GM19035 (cell line): ENCODE results near the gene RAD51B.
A peak's percentile ranks its signal among the peaks of the same experiment; 100 is the strongest.

Experiments used
- ATAC-seq: cut with Tn5 transposase; IDR thresholded peaks from one replicate; pipeline ENCODE4 v1.9.1; 2021; ENCODE audit not compliant: unreplicated experiment

Gene RAD51B

DNA sequence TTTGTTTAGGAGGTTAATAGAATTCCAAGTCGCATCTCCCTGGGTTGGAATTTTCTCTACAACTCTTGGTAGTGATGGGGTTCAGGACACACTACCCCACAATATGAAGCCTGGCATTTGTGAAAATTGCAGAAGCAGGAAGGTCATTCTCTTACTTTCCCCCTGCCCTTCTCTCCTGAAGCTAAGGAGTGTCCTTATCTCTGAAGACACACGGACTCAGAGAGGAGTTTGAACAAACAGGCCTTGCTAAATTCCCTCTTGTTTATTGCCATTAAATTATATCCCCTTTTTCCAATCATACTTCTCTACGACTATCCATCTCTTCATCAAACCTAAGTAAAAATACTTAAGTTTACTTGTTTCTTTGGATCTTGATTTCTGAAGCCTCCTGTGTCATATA, 443.0 kb downstream of the RAD51B start:
- no peak for ATAC-seq

DNA sequence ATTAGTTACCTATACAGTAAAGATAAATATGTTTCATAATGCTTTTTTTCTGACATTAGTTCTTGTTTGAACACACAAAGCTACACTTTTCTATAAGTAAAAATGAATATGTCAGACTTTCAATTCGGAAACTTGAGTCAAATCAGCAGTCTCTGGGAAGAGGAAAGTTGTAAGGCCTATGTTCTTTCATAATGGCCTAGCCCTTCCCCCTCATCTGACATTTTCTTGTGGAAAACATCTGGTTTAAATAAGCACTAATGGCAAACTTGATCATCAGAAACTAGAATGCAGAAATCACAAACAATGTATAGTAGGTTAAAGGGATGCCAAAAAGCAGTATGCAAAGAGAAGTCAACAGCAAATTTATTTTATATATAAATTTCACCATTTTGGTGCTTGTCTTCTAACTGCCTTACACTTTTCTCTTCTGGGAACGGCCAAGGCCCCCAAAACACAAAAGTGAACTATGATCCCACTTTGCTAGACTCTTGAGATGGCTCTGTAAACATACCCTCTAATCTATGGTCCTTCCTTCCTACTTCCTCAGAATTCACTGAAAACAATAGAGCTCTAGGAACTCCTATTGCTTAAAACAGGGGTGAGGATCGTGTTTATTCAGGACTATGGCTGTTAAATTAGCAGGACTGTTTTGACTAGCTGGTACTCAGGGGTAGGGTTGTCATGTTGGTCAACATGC, 444.1 kb downstream of the RAD51B start:
- no peak for ATAC-seq

DNA sequence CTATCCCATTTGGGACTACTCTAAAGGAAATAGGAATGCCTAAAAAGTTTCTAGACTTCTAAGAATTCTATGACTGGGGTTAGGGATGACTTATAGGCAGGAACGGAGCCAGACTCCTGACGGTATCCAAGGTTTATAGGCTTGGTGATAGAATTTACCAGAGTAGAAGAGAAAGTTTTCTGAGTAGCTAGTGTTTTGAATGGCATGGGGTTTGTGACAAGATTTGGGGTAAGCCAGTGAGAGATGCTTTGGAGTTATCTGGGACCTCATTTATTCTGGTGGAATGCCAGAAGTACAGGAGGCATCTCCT, 444.6 kb downstream of the RAD51B start:
- no peak for ATAC-seq

DNA sequence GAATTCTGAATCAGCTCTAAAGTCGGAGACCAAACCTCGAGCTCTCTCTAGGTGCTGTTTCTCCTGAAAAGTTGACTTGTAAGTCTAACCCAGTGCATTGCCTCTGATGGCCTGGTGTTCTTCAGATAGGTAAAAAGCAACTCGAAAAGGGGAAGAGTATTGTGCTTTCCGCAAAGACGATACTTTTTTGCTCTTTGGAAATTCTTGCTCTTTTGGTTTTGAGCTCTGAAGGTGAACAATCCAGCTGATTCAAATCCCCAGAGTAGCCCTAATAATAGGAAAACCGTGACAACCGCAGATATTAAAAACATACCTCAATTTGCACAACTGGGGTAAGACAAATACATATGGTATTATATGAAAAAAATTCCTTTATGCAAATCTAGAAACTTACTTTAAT, 447.4 kb downstream of the RAD51B start:
- ATAC-seq = no peak

DNA sequence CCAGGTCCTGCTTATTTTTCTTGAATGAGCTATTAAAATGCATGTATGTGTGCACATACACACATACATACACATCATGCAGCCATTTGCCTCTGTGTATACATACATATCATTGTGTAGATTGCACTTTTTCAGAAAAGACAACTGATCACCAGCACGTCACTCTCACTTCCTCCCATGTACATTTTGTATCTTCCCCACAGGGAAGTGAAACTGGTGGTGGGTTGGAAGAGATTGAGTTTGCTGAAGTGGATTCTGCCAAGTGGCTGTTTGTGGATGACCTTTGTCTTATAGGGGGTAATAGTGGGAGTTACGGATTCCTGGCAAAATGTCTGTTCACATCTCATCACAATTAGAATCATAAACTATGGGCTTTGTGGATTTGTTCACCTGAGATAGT, 448.6 kb downstream of the RAD51B start:
- peak; percentile 70 for ATAC-seq

DNA sequence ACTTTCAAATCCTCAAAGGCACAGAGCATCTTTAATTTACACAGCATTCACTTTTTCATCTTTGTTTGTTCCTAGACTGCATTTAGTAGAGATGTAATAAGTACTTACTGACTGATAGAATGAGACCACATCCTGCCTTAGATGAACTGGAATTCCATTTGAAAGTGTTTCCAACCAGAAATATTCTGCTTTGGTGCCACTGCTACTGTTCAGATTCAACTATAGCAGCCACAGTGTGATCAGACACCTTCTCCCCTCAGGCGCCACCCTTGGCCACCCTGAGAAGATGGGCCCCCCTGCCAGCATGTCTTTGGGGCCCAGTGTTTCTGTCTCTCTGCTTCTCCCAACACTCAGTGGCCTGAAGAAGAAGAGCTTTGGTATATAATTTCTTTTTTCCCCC, 449.1 kb downstream of the RAD51B start:
- ATAC-seq = peak; percentile 21

DNA sequence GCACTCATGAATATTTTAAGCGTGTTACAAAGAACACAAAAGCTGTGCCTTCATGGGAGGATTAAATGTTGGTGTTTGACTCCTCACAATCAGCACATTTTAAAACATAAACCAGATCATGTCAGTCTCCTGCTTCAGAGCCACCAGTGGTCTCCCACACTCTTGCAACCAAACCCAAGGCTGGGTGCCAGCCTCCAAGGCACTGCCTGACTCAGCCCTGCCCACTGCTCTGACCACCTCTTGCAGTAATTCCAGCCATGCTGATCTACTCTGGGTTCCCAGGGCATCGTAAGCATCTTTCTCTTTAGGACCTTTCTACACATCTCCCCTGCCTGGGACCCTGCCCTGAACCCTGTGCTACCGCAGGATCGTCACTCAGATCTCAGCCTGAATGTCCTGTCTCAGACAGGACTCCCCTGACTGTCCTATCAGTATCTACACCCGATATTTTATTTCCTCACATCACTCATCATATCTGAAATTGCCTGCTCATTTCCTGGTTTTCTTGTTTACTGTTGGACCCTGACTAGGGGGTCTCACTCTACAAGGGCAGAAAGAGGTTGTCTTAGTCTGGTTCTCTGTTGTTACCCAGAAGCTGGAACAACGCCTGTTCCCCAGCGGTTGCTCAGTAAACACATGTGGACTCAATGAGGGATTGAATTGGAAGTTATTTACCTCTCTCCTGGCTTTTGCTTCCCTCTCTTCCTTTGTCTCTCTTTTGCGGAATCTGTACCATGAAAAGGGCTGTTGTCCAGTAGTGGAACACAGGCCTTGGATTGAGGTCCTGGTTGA, 449.8 kb downstream of the RAD51B start:
- no peak for ATAC-seq

DNA sequence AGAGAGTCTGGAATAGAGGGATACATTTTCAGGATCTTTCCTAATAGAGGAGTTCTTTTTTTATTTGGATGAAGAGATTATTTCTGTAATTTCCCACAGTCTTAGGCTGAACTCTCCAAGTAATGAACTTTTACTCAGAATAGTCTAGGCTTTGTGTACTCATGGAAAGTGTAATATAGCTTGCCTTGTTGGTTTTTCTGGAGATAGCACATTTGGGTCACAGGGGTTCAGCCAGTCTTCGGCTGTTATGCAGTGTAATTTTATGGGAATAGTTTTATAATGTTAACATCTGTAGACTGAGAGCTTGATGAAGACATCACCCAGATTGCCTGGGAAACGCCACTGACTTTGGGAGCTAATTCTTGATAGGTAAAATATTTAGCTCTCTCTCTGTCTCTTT, 450.8 kb downstream of the RAD51B start:
- ATAC-seq = no peak

DNA sequence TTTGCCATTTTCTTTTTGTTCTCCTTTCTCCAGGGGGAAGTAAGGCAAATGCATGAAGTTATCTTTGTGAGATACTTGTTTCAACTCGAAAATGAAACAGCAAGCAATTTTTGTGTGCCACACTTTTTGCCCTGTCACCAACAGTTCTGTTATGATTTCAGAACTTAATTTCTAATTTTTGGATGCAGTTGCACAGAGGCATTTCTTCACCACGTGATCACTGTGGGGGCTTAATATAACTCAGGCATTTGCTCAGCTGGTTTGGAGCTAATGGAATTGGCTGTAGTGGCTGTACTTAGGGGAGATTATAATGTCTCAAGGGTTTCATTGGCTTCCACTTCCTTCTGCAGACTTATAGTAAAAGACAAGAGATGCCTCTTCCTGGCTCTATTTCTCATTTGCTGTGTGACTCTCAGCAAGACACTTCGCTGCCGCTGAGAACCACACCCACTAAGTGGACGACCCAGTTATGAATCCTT, 452.4 kb downstream of the RAD51B start:
- ATAC-seq = no peak

DNA sequence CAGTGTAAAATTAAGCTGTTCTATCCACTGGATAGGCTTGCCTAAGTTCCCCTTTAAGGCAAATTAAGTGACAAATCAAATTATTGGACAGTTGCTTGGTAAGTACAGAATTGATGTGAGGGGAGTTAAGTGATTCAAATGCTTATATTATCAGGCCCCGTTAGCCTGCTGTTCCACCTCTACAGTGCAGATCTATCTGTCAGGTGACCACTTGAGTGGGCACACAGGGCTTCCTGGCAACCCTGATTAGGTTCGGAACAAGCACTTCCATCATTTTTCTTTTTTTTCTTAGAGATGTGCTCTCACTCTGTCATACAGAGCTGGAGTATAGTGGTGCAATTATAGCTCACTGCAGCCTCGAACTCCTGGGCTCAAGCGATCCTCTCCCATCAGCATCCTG, 453.8 kb downstream of the RAD51B start:
- ATAC-seq = no peak

DNA sequence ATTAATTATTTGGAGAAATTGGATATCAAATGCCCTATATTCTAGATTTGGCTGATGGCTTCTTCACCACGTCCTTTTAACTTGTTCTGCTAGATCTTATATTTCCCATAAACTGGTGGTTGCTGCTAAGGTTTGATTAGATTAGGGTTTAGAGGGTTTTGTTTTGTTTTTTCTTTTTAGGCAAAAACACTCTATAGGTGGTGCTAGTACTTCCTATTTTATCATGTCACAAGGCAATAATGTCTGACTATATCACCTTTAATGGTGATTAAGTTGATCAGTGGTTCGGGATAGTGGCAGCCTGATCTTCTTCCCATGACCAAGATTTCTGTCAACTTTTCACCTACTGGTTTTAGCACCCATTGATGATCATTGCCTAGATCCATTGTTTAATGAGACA, 455.1 kb downstream of the RAD51B start:
- no peak for ATAC-seq

DNA sequence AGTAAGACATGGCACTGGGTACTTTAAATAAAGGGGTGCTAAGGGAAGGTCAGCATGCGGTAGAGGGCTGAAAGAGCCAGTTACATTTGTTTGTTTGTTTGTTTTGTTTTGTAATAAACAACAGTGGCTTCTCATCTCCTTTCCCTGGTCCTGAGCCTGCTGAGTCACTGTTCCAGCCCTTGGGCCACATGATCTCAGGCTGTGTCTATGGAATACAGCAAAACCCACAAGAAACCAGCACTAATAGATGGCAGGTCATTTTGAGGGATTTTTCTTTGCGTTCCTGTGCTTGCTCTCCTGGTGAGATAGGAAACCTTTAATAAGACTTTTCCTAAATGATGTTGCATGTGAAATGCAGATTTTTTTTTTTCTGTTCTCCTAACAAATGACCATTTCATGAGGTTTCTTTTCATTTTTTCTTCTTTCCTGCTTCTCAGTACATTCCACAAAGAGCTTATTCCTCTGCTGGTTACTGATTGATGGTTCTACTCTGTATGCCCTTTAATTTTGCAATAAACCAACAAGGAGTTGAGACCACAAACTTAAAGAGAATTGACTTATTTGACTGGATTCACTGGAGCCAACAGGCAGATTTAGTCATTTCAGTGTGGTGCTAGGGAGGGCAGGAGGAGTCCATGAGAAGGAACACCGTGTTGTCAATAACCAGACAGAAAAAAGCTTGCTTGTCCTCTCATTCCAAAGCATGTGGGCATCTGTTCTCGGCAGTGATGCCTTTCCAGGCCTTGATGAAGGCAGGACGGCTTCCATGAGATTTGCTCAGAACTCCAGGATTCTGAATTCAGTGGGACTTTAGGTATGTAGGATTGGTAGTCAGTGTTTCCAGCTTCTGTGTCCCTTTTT, 459.2 kb downstream of the RAD51B start:
- no peak for ATAC-seq

DNA sequence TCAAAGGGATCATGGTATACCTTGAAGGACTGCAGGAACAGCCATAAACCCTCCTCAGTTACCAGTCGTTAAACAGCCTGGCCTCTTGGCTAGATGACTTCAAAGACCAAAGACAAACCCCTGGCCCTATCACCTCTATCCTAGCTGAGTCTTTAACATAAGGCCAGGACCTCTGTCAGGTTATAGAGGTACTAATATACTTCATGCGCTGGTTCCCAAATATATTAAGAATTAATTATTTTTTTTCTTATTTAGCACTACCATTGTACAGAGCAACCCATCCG, 459.8 kb downstream of the RAD51B start:
- no peak for ATAC-seq

DNA sequence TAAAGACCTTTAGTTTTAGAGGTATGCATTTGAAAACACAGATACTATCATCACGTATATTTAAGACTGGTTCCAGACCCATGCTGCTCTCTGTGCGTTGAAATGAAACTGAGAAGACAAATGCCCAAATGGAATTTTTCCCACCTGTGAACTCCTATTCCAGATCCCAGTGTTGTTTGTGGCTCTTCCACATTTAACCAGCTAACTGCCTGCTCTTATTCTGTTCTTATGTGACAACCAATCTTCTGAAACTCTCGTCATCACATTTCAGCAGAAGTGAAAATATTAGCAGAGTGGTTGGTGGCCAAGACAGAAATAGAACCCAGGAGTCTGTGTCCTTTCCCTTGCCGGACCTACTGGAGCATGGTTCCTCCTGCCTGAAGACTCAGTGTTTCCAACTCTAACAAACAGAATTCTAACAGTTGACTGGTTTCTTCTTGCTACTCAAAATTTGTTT, 460.2 kb downstream of the RAD51B start:
- ATAC-seq = peak; percentile 35

DNA sequence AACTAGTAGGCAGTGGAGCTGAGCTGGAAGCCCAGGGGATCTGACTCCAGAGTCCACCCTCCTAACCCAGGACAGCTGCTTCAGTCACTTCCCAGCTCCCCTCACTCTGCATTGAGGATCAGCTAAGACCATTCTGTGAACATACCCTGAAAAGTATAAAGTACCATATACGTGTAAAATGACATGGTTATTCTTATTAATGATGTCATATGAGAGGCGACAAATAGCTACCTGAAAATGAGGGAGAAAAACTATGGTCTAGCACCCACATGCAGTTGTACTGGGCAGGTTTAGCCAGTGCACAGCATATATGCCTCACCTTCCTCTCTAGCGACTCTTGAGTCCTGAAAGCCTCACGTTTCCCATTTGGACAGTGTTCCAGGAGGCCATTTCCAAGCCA, 461.9 kb downstream of the RAD51B start:
- ATAC-seq = no peak

DNA sequence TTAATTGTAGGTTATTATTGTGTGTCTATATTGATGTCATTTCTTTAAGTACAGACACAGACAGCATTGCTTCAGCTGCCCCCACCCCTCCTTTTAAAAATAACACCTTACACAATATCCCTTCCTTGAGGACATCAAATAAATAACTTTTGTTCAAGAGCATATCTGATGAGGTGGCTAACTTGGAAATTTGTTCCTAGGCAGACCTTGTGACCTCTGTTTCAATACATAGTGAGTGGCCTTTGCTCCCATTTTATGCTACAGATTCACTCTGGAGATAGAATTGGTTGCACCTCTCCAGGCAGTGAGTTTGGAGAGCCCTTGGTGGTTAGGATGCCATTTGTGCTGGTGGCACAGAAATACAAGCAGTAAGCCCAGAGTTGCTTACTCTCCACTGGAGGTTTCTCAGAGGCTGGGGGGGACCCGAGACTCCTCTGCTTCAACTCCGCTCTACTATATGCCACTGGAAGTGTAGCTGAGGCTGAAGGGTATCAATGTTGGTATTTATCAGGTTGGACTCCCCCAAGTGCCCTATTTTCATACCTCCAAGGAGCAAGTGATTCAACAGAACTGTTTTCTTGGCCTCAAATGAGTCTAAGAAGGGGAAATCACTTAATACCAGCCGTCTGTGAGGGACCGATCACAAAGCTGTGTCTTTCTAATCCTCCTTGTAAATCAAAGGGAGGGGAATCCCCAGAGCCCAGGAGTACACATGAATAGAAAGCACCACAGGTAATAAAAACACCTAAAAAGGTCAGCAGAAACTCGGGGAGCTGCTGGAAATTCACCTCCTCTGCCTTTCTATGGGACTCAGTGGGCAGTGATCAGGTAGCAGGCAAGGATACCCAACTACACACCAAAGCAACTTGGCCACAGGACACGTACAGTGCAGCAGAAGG, 463.1 kb downstream of the RAD51B start:
- ATAC-seq = peak; percentile 21

DNA sequence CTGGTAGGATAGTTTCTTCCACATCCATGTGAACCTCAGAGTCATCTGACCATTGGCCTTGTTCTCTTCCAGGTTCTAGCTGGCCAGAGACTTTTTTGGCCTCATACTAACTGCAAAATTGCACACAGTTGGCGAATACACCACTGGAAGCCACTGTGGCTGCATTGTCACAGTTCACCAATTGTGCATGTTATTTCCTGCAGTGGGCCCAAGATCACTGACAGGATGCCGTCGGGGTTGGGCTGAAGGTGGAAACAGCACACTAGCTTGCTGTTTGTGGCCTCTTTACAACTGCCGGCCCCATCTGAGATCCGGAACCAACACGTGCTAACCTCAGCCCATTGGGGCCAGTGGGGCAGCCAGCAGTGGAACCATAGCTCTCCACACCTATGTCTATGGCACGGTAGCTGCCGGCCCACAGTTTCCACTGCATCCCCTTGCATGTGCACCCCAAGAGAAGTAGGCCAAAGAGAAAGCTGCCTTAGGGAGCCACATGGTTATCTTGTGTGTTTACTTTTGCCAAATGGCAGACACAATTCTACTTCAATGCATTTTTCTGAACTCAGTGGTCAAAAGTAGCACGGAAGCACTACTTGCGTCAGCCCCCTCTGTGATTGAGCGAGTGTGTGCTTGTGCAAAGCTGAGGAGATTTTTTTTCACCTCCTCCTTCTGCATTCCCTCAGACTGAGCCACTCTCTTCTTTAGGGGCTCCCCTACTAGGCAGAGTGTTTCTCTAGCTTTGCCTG, 464.0 kb downstream of the RAD51B start:
- peak; percentile 53 for ATAC-seq

DNA sequence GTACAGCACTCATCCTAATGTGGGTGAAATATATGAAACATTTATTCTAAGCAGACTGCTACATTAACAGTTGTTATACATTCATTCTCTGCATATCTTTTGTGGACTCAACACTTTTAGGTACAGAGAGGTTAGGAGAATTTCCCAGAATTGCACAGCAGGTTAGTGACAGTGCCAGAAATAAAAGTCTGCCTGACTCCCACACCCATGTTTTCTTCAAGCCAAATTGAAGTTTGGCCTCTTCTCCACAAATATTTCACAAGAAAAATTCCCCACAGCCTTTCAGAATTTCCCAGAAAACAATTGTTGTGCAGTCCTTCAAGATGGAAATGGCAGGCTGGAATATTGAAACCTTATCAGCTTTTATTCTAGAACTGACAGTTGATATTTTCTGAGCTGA, 464.8 kb downstream of the RAD51B start:
- ATAC-seq = no peak

DNA sequence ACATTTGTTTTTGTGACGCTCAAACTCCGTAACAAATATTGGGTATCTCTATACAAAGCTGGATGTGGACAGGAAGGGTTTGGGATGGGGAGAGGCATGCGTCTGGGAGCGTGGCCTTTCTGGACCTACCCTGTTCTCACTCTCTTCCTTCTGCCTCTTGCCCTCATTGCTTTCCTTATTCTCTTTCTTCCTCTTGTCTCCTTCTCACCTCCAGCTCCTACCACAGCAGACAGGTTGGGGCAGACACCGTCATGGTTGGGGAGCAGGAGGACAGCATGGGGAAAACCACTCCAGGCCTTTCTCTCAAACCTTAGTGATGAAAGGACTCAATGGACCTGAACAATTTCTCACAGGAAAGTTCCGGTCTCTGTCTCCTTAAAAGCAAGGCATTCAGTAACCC, 465.3 kb downstream of the RAD51B start:
- no peak for ATAC-seq
